Smooth muscle cell (in vitro differentiated cells): ENCODE measurements around the gene HDAC2. TPM values are rescaled to one million over a fixed set of nuclear protein-coding genes. Genes with fewer than 3 reads are reported as not detected.
"Not testable (repeated sequence)": the region's sequence is repeated elsewhere in the genome, so short reads cannot be mapped to it uniquely, and the experiment has no call there.

Source experiments
- DNase-seq: peaks from one replicate; lab custom pipeline; 2025; ENCODE audit not compliant: unreplicated experiment; lab: John Stamatoyannopoulos, UW
- H2AFZ ChIP-seq: fragments of 200-600 bp; sonication (generic); 2 replicates; pipeline ENCODE4 v1.6.0; 2016; ENCODE audit warnings: antibody characterized with exemption, low read depth, mild to moderate bottlenecking
- H3F3A ChIP-seq: fragments of 200-600 bp; sonication (generic); 2 replicates; pipeline ENCODE4 v1.6.0; 2017; ENCODE audit warnings: antibody characterized with exemption, low read depth
- H3K27ac ChIP-seq: fragments of 200-600 bp; sonication (generic); 2 replicates; pipeline ENCODE4 v1.5.1; 2016; ENCODE audit warnings: low read depth, mild to moderate bottlenecking
- H3K27me3 ChIP-seq: fragments of 200-600 bp; sonication (generic); 2 replicates; pipeline ENCODE4 v1.6.1; 2016; ENCODE audit warnings: low read depth, mild to moderate bottlenecking
- H3K36me3 ChIP-seq: fragments of 200-600 bp; sonication (generic); 2 replicates; pipeline ENCODE4 v1.5.1; 2016; ENCODE audit warnings: low read depth
- H3K4me1 ChIP-seq: fragments of 200-600 bp; sonication (generic); 2 replicates; pipeline ENCODE4 v1.5.1; 2016; ENCODE audit warnings: low read depth
- H3K4me2 ChIP-seq: fragments of 200-600 bp; sonication (generic); 2 replicates; pipeline ENCODE4 v1.6.0; 2016; ENCODE audit warnings: mild to moderate bottlenecking
- H3K4me3 ChIP-seq: fragments of 200-600 bp; sonication (generic); 2 replicates; pipeline ENCODE4 v1.5.1; 2016; ENCODE audit warnings: mild to moderate bottlenecking
- H3K79me2 ChIP-seq: fragments of 200-600 bp; sonication (generic); 2 replicates; pipeline ENCODE4 v1.6.0; 2016; ENCODE audit warnings: low read depth, mild to moderate bottlenecking
- H3K9ac ChIP-seq: fragments of 200-600 bp; sonication (generic); 2 replicates; pipeline ENCODE4 v1.6.0; 2016; ENCODE audit warnings: low read depth
- H3K9me3 ChIP-seq: fragments of 200-600 bp; sonication (generic); replicated peaks from 2 replicates; pipeline ENCODE4 v1.5.1; 2016; ENCODE audit warnings: low read depth
- H4K20me1 ChIP-seq: fragments of 200-600 bp; sonication (generic); 2 replicates; pipeline ENCODE4 v1.6.0; 2016; ENCODE audit warnings: low read depth
- CTCF ChIP-seq: fragments of 200-600 bp; sonication (generic); IDR thresholded peaks from 2 replicates; pipeline ENCODE4 v1.5.1; 2017; ENCODE audit warnings: borderline replicate concordance, mild to moderate bottlenecking, antibody characterized with exemption; ENCODE audit not compliant: insufficient read depth, poor library complexity, severe bottlenecking
- WGBS: methylation state at CpG from one replicate; pipeline ENCODE4 v1.1.7; 2016; ENCODE audit warnings: low lambda C conversion rate; 5-methylcytosine and 5-hydroxymethylcytosine counted together
- polyA plus RNA-seq: library from polyadenylated mRNA; unstranded; fragments of >200 nt; fragmentation: Nextera tagmentation; extraction: Ambion mirVana; gene quantifications from 2 replicates; pipeline ENCODE4 v1.2.1, GENCODE V29; 2016
- total RNA-seq: library from RNA; depleted of rRNA; stranded (reverse); fragments of >200 nt; gene quantifications from 2 replicates; pipeline ENCODE4 v1.2.3, GENCODE V29; 2014

HDAC2 gene
- 192 and 228 TPM in 2 replicates for total RNA-seq
- 198 and 199 TPM in 2 replicates for polyA plus RNA-seq

- peak; percentile 81 for DNase-seq
- H3K4me3 ChIP-seq = peak within 1 kb of the TSS; percentile 91
- peak within 1 kb of the TSS; percentile 85 for H3K9ac ChIP-seq
- no peak for TF ChIP-seq CTCF
- WGBS = 3% methylated on average over 62 of the region's 82 CpGs
- no peaks in the 10 kb centered on the region for H3K36me3 ChIP-seq
- peaks cover 49% of the 10 kb centered on the region for H3K79me2 ChIP-seq
- peaks cover 4% of the 10 kb centered on the region for H3F3A ChIP-seq
- no peaks in the 10 kb centered on the region for H3K27me3 ChIP-seq
- H2AFZ ChIP-seq = peak within 1 kb of the TSS; percentile 88
- no peaks in the 10 kb centered on the region for H3K9me3 ChIP-seq
- peaks cover 38% of the 10 kb centered on the region for H4K20me1 ChIP-seq
- peak within 1 kb of the TSS; percentile 91 for H3K4me2 ChIP-seq
- H3K4me1 ChIP-seq = peaks cover 24% of the 10 kb centered on the region
- H3K27ac ChIP-seq = peak within 1 kb of the TSS; percentile 81
These were observed at the start of gene HDAC2 for GRCh38 chr6:113970805-113971676. HDAC2 (minus strand) TSS chr6:113971148; CDS start chr6:113970908, 240 bp downstream.

GRCh38 chr6:114020196-114020595 is 49.2 kb upstream of the HDAC2 start:
- Histone ChIP-seq H3K27me3 (no peaks in the 10 kb centered on the region), H3K4me2 (no peak overlapping the region), H3F3A (no peaks in the 10 kb centered on the region), H3K9me3 (no peaks in the 10 kb centered on the region), H3K36me3 (no peaks in the 10 kb centered on the region), H3K4me3 (no peak overlapping the region), H3K27ac (no peak overlapping the region), H3K9ac (no peak overlapping the region), H4K20me1 (no peaks in the 10 kb centered on the region), H3K79me2 (no peaks in the 10 kb centered on the region), H3K4me1 (no peaks in the 10 kb centered on the region), H2AFZ (no peak overlapping the region)
- no peak for TF ChIP-seq CTCF
- WGBS = 92% methylated on average over 15 of the region's 15 CpGs
- no peak for DNase-seq

- not testable (repeated sequence) for H3K9me3 ChIP-seq, H3K4me1 ChIP-seq, H3K4me3 ChIP-seq, H2AFZ ChIP-seq, H3K36me3 ChIP-seq, H3K79me2 ChIP-seq, H3K9ac ChIP-seq, DNase-seq, H3F3A ChIP-seq, H3K4me2 ChIP-seq, H3K27me3 ChIP-seq, H4K20me1 ChIP-seq
- 70% methylated on average over 6 of the region's 6 CpGs for WGBS
- peak overlapping the region; percentile 15 for H3K27ac ChIP-seq
These were observed 46.2 kb upstream of the HDAC2 start for GRCh38 chr6:114017146-114017545.

- 67% methylated on average over 2 of the region's 2 CpGs for WGBS
- peak overlapping the region; percentile 8 for H2AFZ ChIP-seq
- H3K9me3 ChIP-seq, H3K27me3 ChIP-seq, H3K9ac ChIP-seq, DNase-seq, H4K20me1 ChIP-seq, H3K4me2 ChIP-seq, H3K27ac ChIP-seq, H3K4me3 ChIP-seq, H3F3A ChIP-seq, H3K36me3 ChIP-seq: not testable (repeated sequence)
- peaks cover 21% of the 10 kb centered on the region for H3K79me2 ChIP-seq
- H3K4me1 ChIP-seq = peaks cover 11% of the 10 kb centered on the region
These were observed 43.2 kb upstream of the HDAC2 start for GRCh38 chr6:114014106-114014505.

GRCh38 chr6:114011486-114011885 is 40.5 kb upstream of the HDAC2 start:
- H4K20me1 ChIP-seq, H3K27me3 ChIP-seq, H3F3A ChIP-seq, DNase-seq, H3K9me3 ChIP-seq, H3K36me3 ChIP-seq: not testable (repeated sequence)
- Histone ChIP-seq H3K27ac (peak overlapping the region; percentile 93), H3K4me2 (peak overlapping the region; percentile 88), H3K9ac (peak overlapping the region; percentile 80), H3K4me3 (peak overlapping the region; percentile 60), H3K4me1 (peaks cover 17% of the 10 kb centered on the region), H3K79me2 (peaks cover 48% of the 10 kb centered on the region), H2AFZ (peak overlapping the region; percentile 6)
- WGBS = 2% methylated on average over 7 of the region's 7 CpGs
